Aorta (tissue), 5 donors: ENCODE results near the gene CPEB4. TPM values are rescaled to one million over a fixed set of nuclear protein-coding genes. Genes with fewer than 3 reads are reported as not detected.
A peak's percentile ranks its signal among the peaks of the same experiment; 100 is the strongest.

Experiments
- ATAC-seq: fragments of 200-7000 bp; cut with Tn5 transposase; one replicate; pipeline ENCODE4 v1.9.1; 2022; ENCODE audit warnings: moderate library complexity; ENCODE audit not compliant: low FRiP score
- DNase-seq, 2 donors: peaks; one replicate each; pipeline ENCODE4 v3.0.0-alpha.2; 2020
- H3K27ac ChIP-seq, 2 donors: one replicate each; pipeline ENCODE4 v1.5.1; 2013; ENCODE audit warnings: low read length in 2 of 2, mild to moderate bottlenecking in 2 of 2, moderate library complexity in 2 of 2, control low read depth in 1 of 2, inconsistent platforms in 1 of 2, low read depth in 1 of 2
- H3K27me3 ChIP-seq, 2 donors: one replicate each; pipeline ENCODE4 v1.6.1; 2013; ENCODE audit warnings: control low read depth in 1 of 2, low read length in 1 of 2, mild to moderate bottlenecking in 1 of 2, moderate library complexity in 1 of 2; ENCODE audit not compliant: insufficient read depth in 2 of 2, control insufficient read depth in 1 of 2
- H3K36me3 ChIP-seq, 2 donors: one replicate each; pipeline ENCODE4 v1.6.1; 2013; ENCODE audit warnings: control low read depth in 1 of 2, low read length in 1 of 2, mild to moderate bottlenecking in 1 of 2; ENCODE audit not compliant: insufficient read depth in 2 of 2, control insufficient read depth in 1 of 2
- H3K4me1 ChIP-seq, 2 donors: one replicate each; pipeline ENCODE4 v1.6.1; 2013; ENCODE audit warnings: low read length in 2 of 2, control low read depth in 1 of 2, mild to moderate bottlenecking in 1 of 2, moderate library complexity in 1 of 2; ENCODE audit not compliant: insufficient read depth in 2 of 2, control insufficient read depth in 1 of 2
- H3K4me3 ChIP-seq, 2 donors: one replicate each; pipeline ENCODE4 v1.5.1; 2013; ENCODE audit warnings: low read length in 2 of 2, control low read depth in 1 of 2, mild to moderate bottlenecking in 1 of 2
- H3K9me3 ChIP-seq: one replicate; pipeline ENCODE4 v1.6.1; 2013; ENCODE audit warnings: mild to moderate bottlenecking, low read length; ENCODE audit not compliant: control insufficient read depth
- WGBS, 2 donors: extraction: QIAGEN DNeasy Blood & Tissue Kit; methylation state at CpG; one replicate each; pipeline ENCODE4 v1.1.7; 2013; 5-methylcytosine and 5-hydroxymethylcytosine counted together
- intact Hi-C, 2 donors: fragments of 100-400 bp; cut with DNase I; formaldehyde crosslinking; loops; one replicate each; pipeline versions ENCODE4 v1.14.2 to v1.15.0; 2022
- polyA plus RNA-seq, 2 donors: library from polyadenylated mRNA; stranded (reverse); fragments of 200-250 nt; gene quantifications; one replicate each; pipeline ENCODE4 v1.2.3, GENCODE V29; 2013
- total RNA-seq, 2 donors: library from RNA; stranded (reverse); fragmentation: NEBNext Ultra II Directional; extraction: Animal tissue kit (Norgen Biotek cat#: 25700); gene quantifications; one replicate each; pipeline ENCODE4 v1.2.1, GENCODE V29; 2021
- donor health status: healthy with polysubstance abuse.
- donor health status: Bipolar disorder and iron deficiency.
- donor health status: DM: no; HTN: no; CAD: no.
- donor health status: DM: no; HTN: no; CAD: no.
- donor health status: DM: yes; HTN: yes; CAD: no.

The CPEB4 gene
- total and polyA plus RNA-seq, 4 donors, result 9.0 to 80.1 (median 30.5) TPM

GRCh38 chr5:173915310-173916014 is 27.3 kb downstream of the CPEB4 start:
- Histone ChIP-seq H3K27ac (no peak overlapping the region), H3K36me3 (no peaks in the 10 kb centered on the region), H3K4me3 (no peak overlapping the region), H3K4me1 (peaks cover 1 to 6% of the 10 kb centered on the region in 2 donors), H3K9me3 (no peaks in the 10 kb centered on the region), H3K27me3 (no peaks in the 10 kb centered on the region)
- intact Hi-C loops, result no loop called here
- 74 to 76% methylated on average over 7 of the region's 7 CpGs for WGBS, 2 donors
- DNase-seq (no peak), ATAC-seq (no peak)

- Histone ChIP-seq H3K36me3 (no peaks in the 10 kb centered on the region), H3K9me3 (no peaks in the 10 kb centered on the region), H3K4me1 (peaks cover 1 to 6% of the 10 kb centered on the region in 2 donors), H3K4me3 (no peak overlapping the region), H3K27me3 (no peaks in the 10 kb centered on the region), H3K27ac (no peak overlapping the region)
- ATAC-seq, result no peak
- no peak for DNase-seq
- WGBS, 2 donors, result 84% methylated on average over 3 of the region's 3 CpGs
- intact Hi-C loops, result no loop called here
Observed at GRCh38 chr5:173916233-173916632, 28.1 kb downstream of the CPEB4 start.

GRCh38 chr5:173917788-173918786 is 29.9 kb downstream of the CPEB4 start:
- intact Hi-C loops, result no loop called here
- H3K9me3 ChIP-seq, result no peaks in the 10 kb centered on the region
- H3K36me3 ChIP-seq, result no peaks in the 10 kb centered on the region
- DNase-seq (peak; percentile 68 to 84), ATAC-seq (peak; percentile 91)
- H3K4me3 ChIP-seq, result peak overlapping the region; percentile 39 to 98
- H3K27ac ChIP-seq, result peak overlapping the region in 1 of 2 donors; percentile 94
- peaks cover 1 to 12% of the 10 kb centered on the region in 2 donors for H3K4me1 ChIP-seq
- 4 to 7% methylated on average over 19 of the region's 19 CpGs for WGBS, 2 donors
- H3K27me3 ChIP-seq, result no peaks in the 10 kb centered on the region

- DNase-seq (no peak), ATAC-seq (no peak)
- peaks cover 1 to 15% of the 10 kb centered on the region in 2 donors for H3K4me1 ChIP-seq
- no peak overlapping the region for H3K27ac ChIP-seq
- no peaks in the 10 kb centered on the region for H3K36me3 ChIP-seq
- no peak overlapping the region for H3K4me3 ChIP-seq
- H3K9me3 ChIP-seq, result no peaks in the 10 kb centered on the region
- 10 to 15% methylated on average over 2 of the region's 2 CpGs for WGBS, 2 donors
- H3K27me3 ChIP-seq, result no peaks in the 10 kb centered on the region
- intact Hi-C loops, result loop anchor here in 1 of 2 donors (1.0 kb wide), 1 partner anchor 31 kb away; the partner anchor contains the start of gene CPEB4
Observed at GRCh38 chr5:173919443-173919842, 31.3 kb downstream of the CPEB4 start.

- 95 to 97% methylated on average over 3 of the region's 3 CpGs for WGBS, 2 donors
- intact Hi-C loops, result no loop called here
- Histone ChIP-seq H3K4me3 (no peak overlapping the region), H3K27me3 (no peaks in the 10 kb centered on the region), H3K4me1 (peaks cover 3 to 22% of the 10 kb centered on the region in 2 donors), H3K27ac (no peak overlapping the region), H3K36me3 (no peaks in the 10 kb centered on the region), H3K9me3 (no peaks in the 10 kb centered on the region)
- DNase-seq, result no peak
- ATAC-seq, result no peak
Observed at GRCh38 chr5:173920024-173920753, 32.0 kb downstream of the CPEB4 start.

- Histone ChIP-seq H3K27me3 (no peaks in the 10 kb centered on the region), H3K27ac (no peak overlapping the region), H3K9me3 (no peaks in the 10 kb centered on the region), H3K4me3 (no peak overlapping the region), H3K36me3 (no peaks in the 10 kb centered on the region), H3K4me1 (peaks cover 3 to 29% of the 10 kb centered on the region in 2 donors)
- DNase-seq, result no peak
- ATAC-seq, result no peak
- WGBS, 2 donors, result 38 to 40% methylated on average over 3 of the region's 3 CpGs
- intact Hi-C loops, result no loop called here
Observed at GRCh38 chr5:173920866-173921555, 32.9 kb downstream of the CPEB4 start.

- DNase-seq (no peak), ATAC-seq (no peak)
- 98 to 100% methylated on average over 2 of the region's 2 CpGs for WGBS, 2 donors
- H3K4me3 ChIP-seq, result no peak overlapping the region
- H3K27ac ChIP-seq, result peak overlapping the region; percentile 22 to 59
- H3K36me3 ChIP-seq, result no peaks in the 10 kb centered on the region
- intact Hi-C loops, result no loop called here
- peaks cover 3 to 35% of the 10 kb centered on the region in 2 donors for H3K4me1 ChIP-seq
- H3K9me3 ChIP-seq, result no peaks in the 10 kb centered on the region
- H3K27me3 ChIP-seq, result no peaks in the 10 kb centered on the region
Observed at GRCh38 chr5:173922527-173922926, 34.4 kb downstream of the CPEB4 start.
